ENCODE data around the gene HES2.

GRCh38 chr1:6418668-6419396 is 887 bp downstream of the HES2 start:
- TF ChIP-seq FOXM1 (IDR thresholded peaks at IDR 0.05; ENCODE audit: borderline replicate concordance, low read depth) (no peak), YY1 (IDR thresholded peaks at IDR 0.05; ENCODE audit: low read depth) (no peak), NFIC (IDR thresholded peaks at IDR 0.05) (no peak), TAF1 (IDR thresholded peaks at IDR 0.05; ENCODE audit: low read depth) (no peak), CREB1 (IDR thresholded peaks at IDR 0.05; ENCODE audit: low read depth) (no peak), EP300 (IDR thresholded peaks at IDR 0.05; ENCODE audit: borderline replicate concordance) (no peak), MAX (IDR thresholded peaks at IDR 0.05) (peak; percentile 44; the same call in 1 of the 2 replicates)
